GM12872 (cell line): Measurements from ENCODE around the gene TCTA.

ENCODE experiments used
- CTCF ChIP-seq: IDR thresholded peaks from 3 replicates; pipeline ENCODE4 v1.5.1; 2011; ENCODE audit warnings: low read depth, mild to moderate bottlenecking, low read length, moderate library complexity; ENCODE audit not compliant: insufficient read depth

The TCTA gene

GRCh38 chr3:49385617-49386016 lies 26.6 kb upstream of the TCTA start:
- TF ChIP-seq CTCF = no peak

- TF ChIP-seq CTCF = no peak
These were observed 26.0 kb upstream of the TCTA start for GRCh38 chr3:49386056-49386756.

- no peak for TF ChIP-seq CTCF
These were observed 24.5 kb upstream of the TCTA start for GRCh38 chr3:49387721-49388120.

- no peak for TF ChIP-seq CTCF
These were observed 23.9 kb upstream of the TCTA start for GRCh38 chr3:49388289-49388820.

GRCh38 chr3:49389297-49389696 lies 22.9 kb upstream of the TCTA start:
- TF ChIP-seq CTCF = no peak

GRCh38 chr3:49397470-49397869 lies 14.8 kb upstream of the TCTA start:
- TF ChIP-seq CTCF = no peak

GRCh38 chr3:49399461-49399860 lies 12.8 kb upstream of the TCTA start:
- no peak for TF ChIP-seq CTCF

GRCh38 chr3:49401766-49402165 lies 10.5 kb upstream of the TCTA start:
- no peak for TF ChIP-seq CTCF
